ENCODE data around the gene WSCD1. TPM values are rescaled to one million over a fixed set of nuclear protein-coding genes. Genes with fewer than 3 reads are reported as not detected.

WSCD1 gene
- total RNA-seq, 1 donor from 2014 or later = 5.2 TPM

GRCh38 chr17:6059406-6059805, 10.8 kb upstream of the WSCD1 start:
- DNase-seq (ENCODE audit: low read depth in 2 of 2) = no peak

- peak in 1 of 2 donors; percentile 84 for DNase-seq (ENCODE audit: low read depth in 2 of 2)
Measured at GRCh38 chr17:6061290-6061689, 8.9 kb upstream of the WSCD1 start.

DNA sequence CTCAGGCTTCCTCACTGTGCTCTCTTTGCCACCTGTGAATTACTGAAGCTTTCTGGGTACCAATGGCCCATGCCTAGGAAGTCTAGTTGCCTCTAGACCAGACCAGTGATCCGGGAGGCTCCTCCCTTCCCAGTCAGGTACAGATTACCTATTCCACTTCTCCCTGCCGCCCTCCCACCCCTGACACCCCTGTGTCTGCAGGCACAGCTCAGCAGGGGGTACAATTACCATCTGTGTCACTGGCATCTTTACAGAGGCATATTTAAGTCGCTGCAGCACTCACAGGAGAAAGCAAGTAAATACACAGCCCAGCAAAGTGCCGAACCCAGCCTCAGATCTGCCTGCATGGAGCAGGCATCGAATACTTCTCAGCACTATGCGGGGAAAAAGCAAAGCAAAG, 5.3 kb upstream of the WSCD1 start:
- no peak for DNase-seq (ENCODE audit: low read depth in 2 of 2)

DNA sequence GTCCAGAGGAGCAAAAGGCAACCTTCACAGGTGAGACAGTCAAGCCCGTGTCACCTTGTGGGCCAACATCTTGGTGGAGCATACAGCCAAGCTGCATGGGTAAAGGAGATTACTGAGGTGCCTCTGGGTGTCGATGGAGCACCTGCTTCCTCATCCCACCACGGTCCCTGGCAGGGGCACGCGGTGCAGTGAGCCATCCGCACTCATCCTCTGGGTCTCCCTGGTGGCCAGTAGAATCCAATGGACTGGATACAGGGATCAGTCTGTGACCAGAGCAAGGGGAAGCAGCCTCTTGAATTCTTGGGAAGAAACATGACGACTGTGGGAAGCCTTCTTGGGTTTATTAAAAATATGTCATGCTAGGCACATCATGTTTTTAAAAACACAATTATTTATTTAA, 4.8 kb upstream of the WSCD1 start:
- no peak for DNase-seq (ENCODE audit: low read depth in 2 of 2)

- DNase-seq (ENCODE audit: low read depth in 2 of 2) = peak in 1 of 2 donors; percentile 22
Measured at GRCh38 chr17:6066183-6066948, 3.8 kb upstream of the WSCD1 start.

GRCh38 chr17:6067060-6067459, 3.1 kb upstream of the WSCD1 start:
- DNase-seq (ENCODE audit: low read depth in 2 of 2) = no peak

DNA sequence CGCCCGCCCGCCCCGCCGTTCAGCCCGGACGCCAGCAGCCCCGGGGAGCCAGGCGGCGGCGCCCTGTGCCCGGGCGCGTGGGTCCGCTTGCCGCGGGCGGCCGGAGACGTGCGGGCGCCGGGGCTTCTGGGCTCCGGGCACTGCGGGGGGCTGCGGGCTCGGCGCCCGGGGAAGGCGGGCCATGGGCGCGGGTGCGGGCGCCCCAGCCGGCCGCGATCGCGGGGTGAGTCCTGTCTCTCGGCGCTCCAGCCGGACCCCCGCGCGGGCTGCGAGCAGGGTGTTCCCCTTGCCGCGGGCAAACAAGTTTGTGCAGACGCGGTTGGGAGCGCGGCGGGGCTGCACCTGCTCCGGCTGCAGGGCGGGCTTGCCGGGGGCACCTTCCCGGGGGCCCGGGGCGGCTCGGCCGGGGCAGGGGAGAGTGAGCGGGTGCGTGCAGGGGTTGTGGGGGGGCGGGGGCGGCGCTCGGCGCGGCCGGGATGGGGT, 292 bp downstream of the WSCD1 start:
- DNase-seq (ENCODE audit: low read depth in 2 of 2) = no peak

DNA sequence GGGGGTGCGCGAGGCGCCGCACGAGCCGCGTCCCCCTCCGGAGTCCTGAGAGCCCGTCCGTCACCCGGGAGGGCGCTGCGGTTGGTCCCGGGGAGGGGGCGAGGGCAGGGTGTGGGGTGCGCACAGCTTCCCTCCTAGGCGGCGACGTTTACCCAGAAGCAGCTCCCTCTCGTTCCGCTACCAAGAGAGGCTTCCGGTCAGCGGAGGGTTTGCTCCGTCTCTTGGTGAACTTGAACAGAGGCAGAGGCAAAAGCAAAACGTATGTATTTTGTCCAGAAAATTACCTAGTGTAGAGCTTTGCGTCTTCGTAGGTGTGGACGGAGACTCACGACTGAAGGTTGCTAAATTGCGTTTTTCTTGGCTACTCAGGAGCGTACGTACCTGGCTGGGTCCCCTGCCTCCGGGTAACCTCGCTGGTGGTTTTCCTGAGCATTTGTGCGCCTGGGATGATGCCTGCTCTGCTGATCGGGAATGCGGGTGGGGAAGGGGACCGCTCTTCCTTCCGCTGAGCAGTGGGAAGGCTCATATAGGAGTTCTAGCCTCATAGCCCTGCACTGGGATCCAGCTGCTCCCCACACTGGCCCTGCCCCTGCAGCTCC, 833 bp downstream of the WSCD1 start:
- peak; percentile 18 to 29 for DNase-seq (ENCODE audit: low read depth in 2 of 2)

GRCh38 chr17:6071528-6072065, 1.4 kb downstream of the WSCD1 start:
- DNase-seq (ENCODE audit: low read depth in 2 of 2) = no peak

- no peak for DNase-seq (ENCODE audit: low read depth in 2 of 2)
Measured at GRCh38 chr17:6072157-6072556, 2.0 kb downstream of the WSCD1 start.

- no peak for DNase-seq (ENCODE audit: low read depth in 2 of 2)
Measured at GRCh38 chr17:6072611-6073010, 2.4 kb downstream of the WSCD1 start.

- no peak for DNase-seq (ENCODE audit: low read depth in 2 of 2)
Measured at GRCh38 chr17:6073620-6074019, 3.4 kb downstream of the WSCD1 start.

- DNase-seq (ENCODE audit: low read depth in 2 of 2) = no peak
Measured at GRCh38 chr17:6075050-6075449, 4.9 kb downstream of the WSCD1 start.

DNA sequence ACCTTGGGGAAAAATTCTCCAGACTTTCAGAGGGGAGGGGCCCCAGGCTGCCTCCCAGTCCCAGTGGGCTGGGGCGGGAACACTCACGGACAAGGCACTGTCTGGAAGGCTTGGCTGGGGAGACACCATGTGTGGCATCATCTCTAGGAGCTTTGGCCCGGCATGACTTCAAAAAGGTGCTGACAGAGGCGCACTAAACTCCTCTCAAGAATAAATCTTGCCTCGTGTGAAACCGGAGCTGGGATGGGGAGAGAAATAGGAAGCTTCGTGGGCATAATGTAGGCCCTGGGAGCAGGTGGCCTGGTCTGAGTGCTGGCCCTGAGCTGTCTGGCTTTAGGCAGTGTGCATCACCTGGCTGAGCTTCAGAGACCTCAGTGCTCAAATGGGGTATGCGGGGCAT, 5.7 kb downstream of the WSCD1 start:
- DNase-seq (ENCODE audit: low read depth in 2 of 2) = no peak

GRCh38 chr17:6077752-6078151, 7.6 kb downstream of the WSCD1 start:
- DNase-seq (ENCODE audit: low read depth in 2 of 2) = no peak

DNA sequence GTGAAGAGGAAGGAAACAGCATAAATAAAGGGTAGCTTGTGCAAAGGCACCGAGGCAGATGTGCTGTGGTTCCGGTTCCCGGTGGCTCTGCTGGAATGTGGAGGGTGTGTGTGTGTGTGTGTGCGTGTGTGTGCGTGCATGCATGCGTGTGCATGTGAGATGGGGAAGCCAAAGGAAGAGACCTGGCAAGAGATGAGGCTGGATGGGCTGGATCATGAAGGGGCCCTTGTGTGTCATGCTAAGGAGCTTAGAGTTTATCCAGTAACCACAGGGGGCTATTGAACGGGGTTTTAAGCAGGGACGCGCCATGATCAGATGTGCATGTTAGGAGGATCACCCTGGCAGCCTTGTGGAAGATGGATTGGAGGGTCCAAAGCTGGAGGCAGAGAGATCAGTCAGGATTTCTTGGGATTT, 8.3 kb downstream of the WSCD1 start:
- peak in 1 of 2 donors; percentile 13 for DNase-seq (ENCODE audit: low read depth in 2 of 2)

GRCh38 chr17:6079155-6079888, 9.1 kb downstream of the WSCD1 start:
- DNase-seq (ENCODE audit: low read depth in 2 of 2) = no peak

GRCh38 chr17:6079960-6080359, 9.8 kb downstream of the WSCD1 start:
- no peak for DNase-seq (ENCODE audit: low read depth in 2 of 2)

DNA sequence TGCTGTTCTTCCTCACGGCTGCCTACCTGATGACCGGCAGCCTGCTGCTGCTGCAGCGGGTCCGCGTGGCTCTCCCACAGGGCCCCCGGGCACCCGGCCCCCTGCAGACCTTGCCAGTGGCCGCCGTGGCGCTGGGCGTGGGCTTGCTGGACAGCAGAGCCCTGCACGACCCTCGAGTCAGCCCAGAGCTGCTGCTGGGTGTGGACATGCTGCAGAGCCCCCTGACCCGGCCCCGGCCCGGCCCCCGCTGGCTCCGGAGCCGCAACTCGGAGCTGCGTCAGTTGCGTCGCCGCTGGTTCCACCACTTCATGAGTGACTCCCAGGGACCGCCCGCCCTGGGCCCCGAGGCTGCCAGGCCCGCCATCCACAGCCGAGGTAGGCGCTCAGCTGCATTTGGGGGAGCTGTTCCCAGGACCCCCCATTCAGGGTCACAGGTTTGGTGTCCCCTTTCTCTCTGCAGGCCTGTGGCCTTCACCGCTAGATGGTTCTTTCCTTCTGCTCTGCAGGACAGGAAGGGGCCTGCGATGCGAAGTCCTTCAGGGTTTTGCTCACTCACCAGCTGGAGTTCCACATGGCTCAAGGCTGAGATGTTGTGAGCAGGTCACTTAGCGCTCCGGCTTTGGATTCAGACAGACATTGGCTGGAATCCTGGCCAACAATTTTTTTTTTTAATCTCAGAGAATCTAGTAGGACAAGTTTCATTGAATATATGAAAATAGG, 10.7 kb downstream of the WSCD1 start:
- no peak for DNase-seq (ENCODE audit: low read depth in 2 of 2)

GRCh38 chr17:6082335-6082734, 12.2 kb downstream of the WSCD1 start:
- DNase-seq (ENCODE audit: low read depth in 2 of 2) = no peak

GRCh38 chr17:6084311-6085161, 14.4 kb downstream of the WSCD1 start:
- no peak for DNase-seq (ENCODE audit: low read depth in 2 of 2)

Data from lung microvascular endothelial cell (primary cell).